ENCODE measurements around the gene TDRD7. TPM values are rescaled to one million over a fixed set of nuclear protein-coding genes. Genes with fewer than 3 reads are reported as not detected.

TDRD7 gene
- polyA plus RNA-seq, 1 of the 3 experiments (the other 2 are of a cell fraction), result 4.9 TPM

GRCh38 chr9:97389249-97389648 lies 22.6 kb upstream of the TDRD7 start (continued):
- TF ChIP-seq TCF12 (IDR thresholded peaks at IDR 0.05) (no peak), GABPA (IDR thresholded peaks at IDR 0.05; ENCODE audit: low read depth) (no peak), GATA2 (CRISPR knock-in tag; IDR thresholded peaks at IDR 0.05) (no peak)

GRCh38 chr9:97390791-97391406 lies 21.0 kb upstream of the TDRD7 start:
- Histone ChIP-seq H3K79me2 (ENCODE audit: insufficient read depth) (no peaks in the 10 kb centered on the region), H3F3A (replicated peaks; ENCODE audit: insufficient read depth) (no peaks in the 10 kb centered on the region), H3K27me3 (ENCODE audit: insufficient read depth) (no peaks in the 10 kb centered on the region), H3K36me3 (replicated peaks in 1 of 2; ENCODE audit: control insufficient read depth in 1 of 2, insufficient read depth in 2 of 2, low read length in 1 of 2) (no peaks in the 10 kb centered on the region), H3K9me2 (no peaks in the 10 kb centered on the region), H3K4me2 (no peak overlapping the region), H3K27ac (ENCODE audit: low read depth in 2 of 2, low read length in 1 of 2) (no peak overlapping the region), H4K20me1 (ENCODE audit: insufficient read depth) (no peaks in the 10 kb centered on the region), H3K9ac (no peak overlapping the region), H3K4me3 (ENCODE audit: low read depth in 2 of 2, low read length in 1 of 2) (no peak overlapping the region), H2AFZ (ENCODE audit: low read depth) (no peak overlapping the region), H3K4me1 (ENCODE audit: control insufficient read depth in 1 of 2, insufficient read depth in 2 of 2, low read depth in 1 of 2, low read length in 1 of 2) (peaks cover 0 to 7% of the 10 kb centered on the region in 2 experiments; a peak in 1 of 4 replicates), H3K9me3 (no peaks in the 10 kb centered on the region)
- 24% methylated on average over 3 of the region's 10 CpGs for WGBS (ENCODE audit: low lambda C conversion rate)
- POLR2A ChIA-PET, result no interaction called here
- no peak for DNase-seq
- CTCF ChIA-PET, result interaction anchor here (1.2 to 6.0 kb wide), 3 partner anchors 9 to 534 kb away, joined by 3 to 112 read pairs (median 6); no protein-coding TSS in a partner anchor
- TF ChIP-seq GABPA (IDR thresholded peaks at IDR 0.05; ENCODE audit: low read depth) (no peak), EP300 (IDR thresholded peaks at IDR 0.05; ENCODE audit: borderline replicate concordance in 1 of 2, low read depth in 1 of 2, low read length in 1 of 2) (no peak), GATA2 (CRISPR knock-in tag; IDR thresholded peaks at IDR 0.05) (no peak)

DNA sequence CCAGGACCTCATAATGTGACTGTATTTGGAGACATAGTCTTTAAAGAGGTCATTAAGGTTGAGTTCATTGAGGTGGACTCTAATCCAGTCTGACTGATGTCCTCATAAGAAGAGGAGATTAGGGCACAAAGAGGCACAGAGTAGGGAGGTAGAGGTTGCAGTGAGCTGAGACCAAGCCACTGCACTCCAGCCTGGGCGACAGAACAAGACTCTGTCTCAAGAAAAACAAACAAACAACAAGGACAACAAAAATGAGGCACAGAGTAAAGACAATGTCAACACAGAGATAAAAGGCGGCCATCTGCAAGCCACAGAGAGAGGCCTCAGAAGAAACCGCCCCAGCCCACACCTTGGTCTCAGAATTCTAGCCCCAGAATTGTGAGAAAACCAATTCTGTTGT lies 17.0 kb upstream of the TDRD7 start:
- Histone ChIP-seq H3K27ac (ENCODE audit: low read depth in 2 of 2, low read length in 1 of 2) (no peak overlapping the region), H3K79me2 (ENCODE audit: insufficient read depth) (no peaks in the 10 kb centered on the region), H3F3A (replicated peaks; ENCODE audit: insufficient read depth) (no peaks in the 10 kb centered on the region), H3K36me3 (replicated peaks in 1 of 2; ENCODE audit: control insufficient read depth in 1 of 2, insufficient read depth in 2 of 2, low read length in 1 of 2) (no peaks in the 10 kb centered on the region), H3K9ac (no peak overlapping the region), H3K9me2 (no peaks in the 10 kb centered on the region), H3K4me3 (ENCODE audit: low read depth in 2 of 2, low read length in 1 of 2) (no peak overlapping the region), H3K4me1 (ENCODE audit: control insufficient read depth in 1 of 2, insufficient read depth in 2 of 2, low read depth in 1 of 2, low read length in 1 of 2) (peaks cover 3 to 4% of the 10 kb centered on the region in 2 experiments; a peak in 1 of 4 replicates), H2AFZ (ENCODE audit: low read depth) (no peak overlapping the region), H3K9me3 (no peaks in the 10 kb centered on the region), H4K20me1 (ENCODE audit: insufficient read depth) (no peaks in the 10 kb centered on the region), H3K27me3 (ENCODE audit: insufficient read depth) (no peaks in the 10 kb centered on the region), H3K4me2 (no peak overlapping the region)
- ChIA-PET CTCF (interaction anchor here (10.6 to 13.1 kb wide), 2 partner anchors 7 to 538 kb away, joined by 112 to 134 read pairs; partner anchors contain the start of gene ZNF782), POLR2A (no interaction called here)
- TF ChIP-seq SIN3A (IDR thresholded peaks at IDR 0.05; ENCODE audit: borderline replicate concordance, low read depth, low read length) (no peak), YY1 (IDR thresholded peaks at IDR 0.05; ENCODE audit: low read depth) (no peak), TCF12 (IDR thresholded peaks at IDR 0.05) (no peak), MAX (IDR thresholded peaks at IDR 0.05; ENCODE audit: low read depth) (no peak), CTCF (IDR thresholded peaks at IDR 0.05) (no peak), MEF2A (IDR thresholded peaks at IDR 0.05; ENCODE audit: borderline replicate concordance, low read depth) (no peak), RCOR1 (IDR thresholded peaks at IDR 0.05; ENCODE audit: low read length) (no peak), CHD2 (IDR thresholded peaks at IDR 0.05; ENCODE audit: low read length, partially characterized antibody) (no peak), MXI1 (IDR thresholded peaks at IDR 0.05; ENCODE audit: low read depth, low read length) (no peak), POLR2AphosphoS5 (IDR thresholded peaks at IDR 0.05; ENCODE audit: low read depth, low read length) (no peak), RFX5 (IDR thresholded peaks at IDR 0.05; ENCODE audit: low read length) (no peak), GABPA (IDR thresholded peaks at IDR 0.05; ENCODE audit: low read depth) (no peak), IRF3 (IDR thresholded peaks at IDR 0.05; ENCODE audit: low read depth, low read length) (no peak), FOXJ3 (CRISPR knock-in tag; IDR thresholded peaks at IDR 0.05) (no peak), FOXM1 (IDR thresholded peaks at IDR 0.05; ENCODE audit: low read depth) (no peak)
- WGBS (ENCODE audit: low lambda C conversion rate), result 47% methylated on average over 3 of the region's 3 CpGs
- no peak for DNase-seq

Measured in SK-N-SH (cell line).